Measurements from ENCODE around the gene CRACDL.

CRACDL gene

DNA sequence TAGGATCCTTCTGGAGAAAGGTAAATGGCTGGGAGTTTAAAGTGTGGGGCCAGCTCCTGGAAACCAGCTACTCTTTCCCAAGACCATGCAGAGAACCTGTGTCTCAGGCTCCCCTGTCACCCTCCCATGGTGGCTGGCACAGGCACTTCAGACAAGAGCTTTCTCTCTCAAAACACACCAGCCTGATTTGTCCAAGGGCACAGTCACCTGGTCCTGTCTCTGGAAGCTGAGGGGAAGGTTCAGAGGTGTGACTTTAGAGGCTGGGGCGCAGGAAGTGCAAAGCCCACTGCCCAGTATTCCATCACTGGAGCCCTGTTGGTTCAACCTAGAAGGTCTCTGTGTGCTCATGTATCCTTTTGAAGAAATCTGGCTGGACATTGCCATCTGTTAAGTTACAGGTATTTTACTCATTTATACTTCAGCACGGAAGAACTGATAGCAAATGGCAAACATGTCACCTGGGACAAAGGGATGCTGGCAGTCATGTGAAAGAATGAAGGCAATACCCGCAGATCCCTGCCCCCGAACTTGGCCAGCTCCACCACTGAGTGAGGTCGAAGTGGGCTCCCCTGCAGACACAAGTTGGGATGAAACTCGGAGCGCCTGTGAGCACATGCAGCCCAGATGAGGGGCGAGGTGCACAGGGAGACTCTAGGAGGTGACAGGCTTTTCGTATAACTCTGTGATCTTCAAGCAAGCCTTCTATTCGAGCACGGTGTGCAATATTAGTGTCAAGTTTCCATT is 108.2 kb downstream of the CRACDL start:
- H3K4me3 ChIP-seq (replicated peaks; ENCODE audit: low read depth, low read length): no peak overlapping the region
- DNase-seq (ENCODE audit: extremely low read depth, low read depth): no peak
- TF ChIP-seq, protein P1, sequence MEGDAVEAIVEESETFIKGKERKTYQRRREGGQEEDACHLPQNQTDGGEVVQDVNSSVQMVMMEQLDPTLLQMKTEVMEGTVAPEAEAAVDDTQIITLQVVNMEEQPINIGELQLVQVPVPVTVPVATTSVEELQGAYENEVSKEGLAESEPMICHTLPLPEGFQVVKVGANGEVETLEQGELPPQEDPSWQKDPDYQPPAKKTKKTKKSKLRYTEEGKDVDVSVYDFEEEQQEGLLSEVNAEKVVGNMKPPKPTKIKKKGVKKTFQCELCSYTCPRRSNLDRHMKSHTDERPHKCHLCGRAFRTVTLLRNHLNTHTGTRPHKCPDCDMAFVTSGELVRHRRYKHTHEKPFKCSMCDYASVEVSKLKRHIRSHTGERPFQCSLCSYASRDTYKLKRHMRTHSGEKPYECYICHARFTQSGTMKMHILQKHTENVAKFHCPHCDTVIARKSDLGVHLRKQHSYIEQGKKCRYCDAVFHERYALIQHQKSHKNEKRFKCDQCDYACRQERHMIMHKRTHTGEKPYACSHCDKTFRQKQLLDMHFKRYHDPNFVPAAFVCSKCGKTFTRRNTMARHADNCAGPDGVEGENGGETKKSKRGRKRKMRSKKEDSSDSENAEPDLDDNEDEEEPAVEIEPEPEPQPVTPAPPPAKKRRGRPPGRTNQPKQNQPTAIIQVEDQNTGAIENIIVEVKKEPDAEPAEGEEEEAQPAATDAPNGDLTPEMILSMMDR (IDR thresholded peaks at IDR 0.05; ENCODE audit: low read depth, low read length, missing control alignments): no peak

DNA sequence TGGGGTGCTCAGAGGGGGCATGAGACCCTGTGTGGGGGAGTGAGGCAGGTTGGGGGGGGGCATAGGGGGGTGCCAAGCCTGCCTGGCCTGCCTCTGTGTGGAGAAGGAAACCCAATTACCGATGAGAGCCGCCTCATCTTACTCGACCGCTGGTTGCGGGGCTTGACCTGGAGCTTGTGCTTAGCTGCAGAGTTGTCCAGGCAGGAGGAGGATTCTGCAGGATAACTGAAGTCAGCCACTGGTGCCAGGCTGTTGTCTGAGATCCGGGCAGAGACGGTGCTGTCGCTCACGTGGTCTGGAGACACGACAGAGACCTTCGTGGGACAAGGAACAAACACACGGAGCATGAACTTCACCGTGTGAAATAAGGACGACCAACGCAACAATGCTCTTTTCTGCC is 109.2 kb downstream of the CRACDL start:
- no peak for DNase-seq (ENCODE audit: extremely low read depth, low read depth)
- H3K4me3 ChIP-seq (replicated peaks; ENCODE audit: low read depth, low read length): no peak overlapping the region
- TF ChIP-seq, protein P1 (IDR thresholded peaks at IDR 0.05; ENCODE audit: low read depth, low read length, missing control alignments): no peak

DNA sequence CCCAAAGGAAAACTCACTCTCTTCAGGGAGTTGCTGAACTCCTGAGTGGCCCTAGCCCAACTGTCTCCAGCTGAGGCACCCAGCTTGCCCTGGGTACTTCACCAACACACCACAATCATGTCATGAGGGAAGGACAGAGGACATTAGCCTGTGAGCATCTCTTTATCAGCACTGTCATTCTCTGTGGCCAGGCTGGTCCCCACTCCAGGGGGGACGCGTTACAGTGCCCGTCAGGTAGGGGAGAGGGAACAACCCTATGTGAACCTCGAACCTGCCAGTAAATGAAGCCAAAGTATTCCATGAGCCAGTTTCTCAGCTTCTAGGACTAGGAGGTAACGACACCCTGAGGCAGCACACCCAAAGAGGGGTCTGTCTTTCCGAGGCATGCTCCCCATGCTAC is 110.2 kb downstream of the CRACDL start:
- no peak overlapping the region for H3K4me3 ChIP-seq (replicated peaks; ENCODE audit: low read depth, low read length)
- TF ChIP-seq, protein P1 (IDR thresholded peaks at IDR 0.05; ENCODE audit: low read depth, low read length, missing control alignments): no peak
- no peak for DNase-seq (ENCODE audit: extremely low read depth, low read depth)

DNA sequence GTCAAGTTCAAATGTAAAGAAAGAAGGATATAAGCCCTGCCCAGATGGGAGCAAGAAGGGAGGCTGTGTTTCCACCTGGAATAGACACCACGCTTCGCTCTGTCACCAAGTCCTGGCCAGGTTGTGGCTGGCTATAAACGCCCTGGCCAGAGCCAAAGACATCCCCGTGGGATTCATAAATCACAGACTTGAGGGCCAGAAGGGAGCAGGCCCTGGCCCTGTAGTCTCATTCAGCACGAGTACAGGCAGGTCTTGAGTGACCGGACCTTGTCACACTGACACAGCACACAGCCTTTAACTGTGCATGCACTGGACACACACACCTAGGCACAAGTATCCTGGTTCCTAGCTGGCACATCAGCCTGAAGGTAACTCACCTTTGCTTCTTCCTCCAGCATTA is 110.6 kb downstream of the CRACDL start:
- DNase-seq (ENCODE audit: extremely low read depth, low read depth): no peak
- H3K4me3 ChIP-seq (replicated peaks; ENCODE audit: low read depth, low read length): no peak overlapping the region
- TF ChIP-seq, protein P1 (IDR thresholded peaks at IDR 0.05; ENCODE audit: low read depth, low read length, missing control alignments): no peak

DNA sequence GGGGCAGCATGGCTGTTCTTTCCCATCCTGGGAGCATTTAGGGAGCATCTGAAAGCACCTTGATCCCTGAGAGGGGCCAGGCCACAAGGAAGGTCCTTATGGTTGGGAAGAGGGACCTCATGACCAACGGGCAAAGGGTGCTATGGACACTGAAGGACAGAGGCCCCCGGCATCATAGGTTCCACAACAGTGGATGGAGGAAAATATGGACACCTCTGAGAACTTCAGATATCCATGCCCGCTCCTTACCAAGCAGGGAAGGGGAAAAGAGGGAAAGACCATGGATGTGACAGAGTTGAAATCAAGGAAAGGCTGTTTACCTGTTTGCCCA is 111.0 kb downstream of the CRACDL start:
- H3K4me3 ChIP-seq (replicated peaks; ENCODE audit: low read depth, low read length): no peak overlapping the region
- TF ChIP-seq, protein P1 (IDR thresholded peaks at IDR 0.05; ENCODE audit: low read depth, low read length, missing control alignments): no peak
- no peak for DNase-seq (ENCODE audit: extremely low read depth, low read depth)

DNA sequence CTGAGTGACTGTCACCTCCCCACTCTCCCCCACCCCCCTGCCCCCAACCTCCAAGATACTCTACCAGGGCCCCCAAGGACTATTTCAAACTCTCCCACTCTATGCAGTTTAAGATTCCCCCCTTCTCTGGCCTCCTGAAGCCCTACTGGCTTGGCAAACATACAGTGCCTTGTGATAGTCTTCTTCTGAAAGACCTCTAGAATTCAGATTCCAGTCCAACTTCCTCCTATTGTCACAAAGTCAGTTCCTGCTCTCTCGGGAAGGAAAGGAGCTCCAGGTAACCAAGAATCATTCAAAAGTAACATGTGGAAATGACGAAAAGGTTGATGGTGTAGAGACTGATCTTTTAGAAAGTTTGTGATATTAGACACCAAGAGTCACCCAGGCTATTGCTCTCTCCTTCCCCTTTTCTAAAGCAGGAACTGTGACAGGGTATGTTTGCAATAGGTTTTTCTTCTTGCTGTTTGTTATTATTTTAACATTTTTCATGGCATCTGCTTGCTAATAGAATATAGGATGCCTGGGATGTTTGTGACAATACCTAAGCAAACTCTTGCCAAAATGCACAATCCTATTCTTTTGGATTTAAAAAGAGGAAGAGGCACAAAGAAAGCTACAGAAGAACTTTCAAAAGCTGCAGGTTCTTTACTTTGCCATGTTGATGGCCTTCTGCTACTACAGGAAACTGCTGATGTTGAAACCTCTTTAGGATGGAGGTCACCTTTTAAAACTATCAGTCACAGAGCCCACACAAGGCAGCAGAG is 111.6 kb downstream of the CRACDL start:
- TF ChIP-seq, protein P1 (IDR thresholded peaks at IDR 0.05; ENCODE audit: low read depth, low read length, missing control alignments): no peak
- no peak for DNase-seq (ENCODE audit: extremely low read depth, low read depth)
- H3K4me3 ChIP-seq (replicated peaks; ENCODE audit: low read depth, low read length): no peak overlapping the region
